ENCODE measurements around the gene SOCS2.

The SOCS2 gene

GRCh38 chr12:93571925-93572711, at the start of gene SOCS2:
Gene SOCS2 (plus strand): TSS chr12:93572675. CDS start chr12:93572898, 223 bp downstream.
- H3K27ac ChIP-seq, result peak within 1 kb of the TSS; percentile 77
- TF ChIP-seq CTCF (conservative IDR thresholded peaks at IDR 0.05), result no peak

GRCh38 chr12:93524386-93525133, 47.9 kb upstream of the SOCS2 start:
- H3K27ac ChIP-seq, result no peak overlapping the region
- no peak for TF ChIP-seq CTCF (conservative IDR thresholded peaks at IDR 0.05)

- TF ChIP-seq CTCF (conservative IDR thresholded peaks at IDR 0.05), result no peak
- H3K27ac ChIP-seq, result no peak overlapping the region
Observed at GRCh38 chr12:93526786-93527428, 45.6 kb upstream of the SOCS2 start.

GRCh38 chr12:93530358-93530757, 42.1 kb upstream of the SOCS2 start:
- no peak for TF ChIP-seq CTCF (conservative IDR thresholded peaks at IDR 0.05)
- H3K27ac ChIP-seq, result peak overlapping the region; percentile 29; the same call in 1 of the 2 replicates

- no peak overlapping the region for H3K27ac ChIP-seq
- TF ChIP-seq CTCF (conservative IDR thresholded peaks at IDR 0.05), result no peak
Observed at GRCh38 chr12:93533310-93533709, 39.2 kb upstream of the SOCS2 start.

- TF ChIP-seq CTCF (conservative IDR thresholded peaks at IDR 0.05), result no peak
- H3K27ac ChIP-seq, result peak overlapping the region; percentile 54
Observed at GRCh38 chr12:93536111-93536765, 36.2 kb upstream of the SOCS2 start.
